WTC11 (cell line): ENCODE results near the gene PPM1D. TPM values are rescaled to one million over a fixed set of nuclear protein-coding genes. Genes with fewer than 3 reads are reported as not detected.

Experiments used
- ATAC-seq: fragments of 200-7000 bp; cut with Tn5 transposase; 2 replicates; pipeline ENCODE4 v1.10.0; 2021; ENCODE audit warnings: mild to moderate bottlenecking, moderate library complexity
- CTCF ChIA-PET: fragments of 300-600 bp; sonication (Branson Sonifier 250); formaldehyde crosslinking; loops from one replicate; lab custom pipeline; 2021; ENCODE audit warnings: antibody characterized with exemption; lab: Charles Lee
- POLR2A ChIA-PET: fragments of 350-600 bp; sonication (Branson Sonifier 250); formaldehyde crosslinking; loops from one replicate; lab custom pipeline; 2021; ENCODE audit warnings: antibody characterized with exemption; lab: Charles Lee
- DNase-seq: peaks from one replicate; pipeline ENCODE4 v3.0.0; 2021; ENCODE audit warnings: low spot score
- H3K27ac Mint-ChIP-seq: 2 replicates; pipeline ENCODE4 v1.8.0; 2021; ENCODE audit warnings: mixed read lengths
- H3K27me3 Mint-ChIP-seq: 2 replicates; pipeline ENCODE4 v1.8.0; 2021; ENCODE audit warnings: low read depth, mild to moderate bottlenecking, moderate library complexity, mixed read lengths
- H3K36me3 Mint-ChIP-seq: 2 replicates; pipeline ENCODE4 v1.8.0; 2021; ENCODE audit warnings: mixed read lengths
- H3K4me1 Mint-ChIP-seq: 2 replicates; pipeline ENCODE4 v1.8.0; 2022; ENCODE audit warnings: mixed read lengths
- H3K4me3 Mint-ChIP-seq: 2 replicates; pipeline ENCODE4 v1.8.0; 2021; ENCODE audit warnings: mild to moderate bottlenecking, moderate library complexity, mixed read lengths
- H3K9me3 Mint-ChIP-seq: 2 replicates; pipeline ENCODE4 v1.8.0; 2021; ENCODE audit warnings: mixed read lengths
- ETV6 ChIP-seq: sonication (generic); formaldehyde crosslinking; IDR thresholded peaks from 2 replicates; pipeline ENCODE4 v1.8.1; 2022; ENCODE audit warnings: mild to moderate bottlenecking, missing genetic modification reagents
- GABPB1 ChIP-seq: sonication (generic); formaldehyde crosslinking; IDR thresholded peaks from 2 replicates; pipeline ENCODE4 v1.8.1; 2023; ENCODE audit warnings: mild to moderate bottlenecking, missing genetic modification reagents
- IRF2 ChIP-seq: sonication (generic); formaldehyde crosslinking; IDR thresholded peaks from 2 replicates; pipeline ENCODE4 v1.8.0; 2022; ENCODE audit warnings: low read depth, missing genetic modification reagents, borderline replicate concordance
- MXD4 ChIP-seq: fragments of 250-450 bp; sonication (Bioruptor Pico); IDR thresholded peaks from 2 replicates; pipeline ENCODE4 v1.8.0; 2021; ENCODE audit warnings: mild to moderate bottlenecking, moderate library complexity, borderline replicate concordance
- NFATC4 ChIP-seq: fragments of 250-450 bp; sonication (Bioruptor Pico); IDR thresholded peaks from 2 replicates; pipeline ENCODE4 v1.9.0; 2021; ENCODE audit warnings: mild to moderate bottlenecking
- NR1H2 ChIP-seq: sonication (generic); formaldehyde crosslinking; IDR thresholded peaks from 2 replicates; pipeline ENCODE4 v1.9.0; 2021; ENCODE audit warnings: mild to moderate bottlenecking, moderate library complexity, missing genetic modification reagents
- NR3C1 ChIP-seq: sonication (generic); formaldehyde crosslinking; conservative IDR thresholded peaks from 2 replicates; pipeline ENCODE4 v1.8.1; 2023; ENCODE audit warnings: low read depth, mild to moderate bottlenecking, missing genetic modification reagents
- RELA ChIP-seq: sonication (generic); formaldehyde crosslinking; IDR thresholded peaks from 2 replicates; pipeline ENCODE4 v1.8.1; 2022; ENCODE audit warnings: missing genetic modification reagents, mild to moderate bottlenecking, borderline replicate concordance
- ZNF317 ChIP-seq: sonication (generic); formaldehyde crosslinking; IDR thresholded peaks from 2 replicates; pipeline ENCODE4 v1.8.1; 2023; ENCODE audit warnings: low read depth, mild to moderate bottlenecking, moderate library complexity, missing genetic modification reagents, borderline replicate concordance
- ZNF396 ChIP-seq: fragments of 250-450 bp; sonication (Bioruptor Pico); IDR thresholded peaks from 2 replicates; pipeline ENCODE4 v1.8.0; 2021; ENCODE audit warnings: mild to moderate bottlenecking, moderate library complexity, borderline replicate concordance
- ZNF671 ChIP-seq: fragments of 250-450 bp; sonication (Bioruptor Pico); IDR thresholded peaks from 2 replicates; pipeline ENCODE4 v1.8.0; 2021; ENCODE audit warnings: mild to moderate bottlenecking
- total RNA-seq: library from RNA; stranded (reverse); gene quantifications from 3 replicates; pipeline ENCODE4 v1.2.3, GENCODE V29; 2021
- TF ChIP-seq, protein P1 (sequence below): sonication (generic); formaldehyde crosslinking; IDR thresholded peaks from 2 replicates; pipeline ENCODE4 v1.8.1; 2023; ENCODE audit warnings: mild to moderate bottlenecking, missing genetic modification reagents
- TF ChIP-seq, protein P2 (sequence below): fragments of 250-450 bp; sonication (Bioruptor Pico); IDR thresholded peaks from 2 replicates; pipeline ENCODE4 v1.9.0; 2021; ENCODE audit warnings: moderate library complexity, mild to moderate bottlenecking, inconsistent platforms, borderline replicate concordance
- TF ChIP-seq, protein P3 (sequence below): fragments of 250-450 bp; sonication (Bioruptor Pico); conservative IDR thresholded peaks from 2 replicates; pipeline ENCODE4 v1.9.0; 2021; ENCODE audit warnings: mild to moderate bottlenecking
- TF ChIP-seq, protein P4 (sequence below): sonication (generic); formaldehyde crosslinking; IDR thresholded peaks from 2 replicates; pipeline ENCODE4 v1.8.1; 2022; ENCODE audit warnings: missing genetic modification reagents, borderline replicate concordance
- TF ChIP-seq, protein P5 (sequence below): sonication (generic); formaldehyde crosslinking; conservative IDR thresholded peaks from 2 replicates; pipeline ENCODE4 v1.8.1; 2023; ENCODE audit warnings: mild to moderate bottlenecking, low read depth, missing genetic modification reagents, moderate library complexity
- TF ChIP-seq, protein P6 (sequence below): fragments of 250-450 bp; sonication (Bioruptor Pico); IDR thresholded peaks from 2 replicates; pipeline ENCODE4 v1.9.0; 2021; ENCODE audit warnings: mild to moderate bottlenecking
- TF ChIP-seq, protein P7 (sequence below): sonication (generic); formaldehyde crosslinking; IDR thresholded peaks from 2 replicates; pipeline ENCODE4 v1.8.0; 2022; ENCODE audit warnings: mild to moderate bottlenecking, missing genetic modification reagents

PPM1D gene
- total RNA-seq, 1 experiment from 2014 or later, result 20.4 TPM

DNA sequence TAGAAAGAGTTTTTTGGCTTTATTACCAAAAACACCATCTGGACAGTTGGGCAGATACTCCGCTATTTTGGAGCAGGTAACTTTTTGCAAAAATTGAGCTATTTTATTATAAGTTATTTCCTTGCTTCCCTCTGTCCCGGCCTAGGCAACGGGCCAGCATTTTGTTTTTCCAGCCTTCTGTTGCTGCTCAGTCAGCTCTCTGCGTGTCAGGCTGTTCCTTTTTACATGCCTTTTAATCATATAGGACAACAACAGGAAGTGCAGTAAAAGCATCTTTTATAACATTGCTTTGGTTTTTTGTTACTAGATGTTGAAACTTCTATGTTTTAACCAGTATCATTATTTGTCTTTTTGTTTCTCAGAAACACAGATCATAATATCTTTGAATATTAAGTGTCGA lies 30.4 kb downstream of the PPM1D start (continued):
- TF ChIP-seq, protein P1, sequence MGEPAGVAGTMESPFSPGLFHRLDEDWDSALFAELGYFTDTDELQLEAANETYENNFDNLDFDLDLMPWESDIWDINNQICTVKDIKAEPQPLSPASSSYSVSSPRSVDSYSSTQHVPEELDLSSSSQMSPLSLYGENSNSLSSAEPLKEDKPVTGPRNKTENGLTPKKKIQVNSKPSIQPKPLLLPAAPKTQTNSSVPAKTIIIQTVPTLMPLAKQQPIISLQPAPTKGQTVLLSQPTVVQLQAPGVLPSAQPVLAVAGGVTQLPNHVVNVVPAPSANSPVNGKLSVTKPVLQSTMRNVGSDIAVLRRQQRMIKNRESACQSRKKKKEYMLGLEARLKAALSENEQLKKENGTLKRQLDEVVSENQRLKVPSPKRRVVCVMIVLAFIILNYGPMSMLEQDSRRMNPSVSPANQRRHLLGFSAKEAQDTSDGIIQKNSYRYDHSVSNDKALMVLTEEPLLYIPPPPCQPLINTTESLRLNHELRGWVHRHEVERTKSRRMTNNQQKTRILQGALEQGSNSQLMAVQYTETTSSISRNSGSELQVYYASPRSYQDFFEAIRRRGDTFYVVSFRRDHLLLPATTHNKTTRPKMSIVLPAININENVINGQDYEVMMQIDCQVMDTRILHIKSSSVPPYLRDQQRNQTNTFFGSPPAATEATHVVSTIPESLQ (CRISPR knock-in tag), result no peak
- TF ChIP-seq, protein P2, sequence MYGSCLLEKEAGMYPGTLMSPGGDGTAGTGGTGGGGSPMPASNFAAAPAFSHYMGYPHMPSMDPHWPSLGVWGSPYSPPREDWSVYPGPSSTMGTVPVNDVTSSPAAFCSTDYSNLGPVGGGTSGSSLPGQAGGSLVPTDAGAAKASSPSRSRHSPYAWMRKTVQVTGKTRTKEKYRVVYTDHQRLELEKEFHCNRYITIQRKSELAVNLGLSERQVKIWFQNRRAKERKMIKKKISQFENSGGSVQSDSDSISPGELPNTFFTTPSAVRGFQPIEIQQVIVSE (CRISPR knock-in tag), result no peak
- TF ChIP-seq, protein P3, sequence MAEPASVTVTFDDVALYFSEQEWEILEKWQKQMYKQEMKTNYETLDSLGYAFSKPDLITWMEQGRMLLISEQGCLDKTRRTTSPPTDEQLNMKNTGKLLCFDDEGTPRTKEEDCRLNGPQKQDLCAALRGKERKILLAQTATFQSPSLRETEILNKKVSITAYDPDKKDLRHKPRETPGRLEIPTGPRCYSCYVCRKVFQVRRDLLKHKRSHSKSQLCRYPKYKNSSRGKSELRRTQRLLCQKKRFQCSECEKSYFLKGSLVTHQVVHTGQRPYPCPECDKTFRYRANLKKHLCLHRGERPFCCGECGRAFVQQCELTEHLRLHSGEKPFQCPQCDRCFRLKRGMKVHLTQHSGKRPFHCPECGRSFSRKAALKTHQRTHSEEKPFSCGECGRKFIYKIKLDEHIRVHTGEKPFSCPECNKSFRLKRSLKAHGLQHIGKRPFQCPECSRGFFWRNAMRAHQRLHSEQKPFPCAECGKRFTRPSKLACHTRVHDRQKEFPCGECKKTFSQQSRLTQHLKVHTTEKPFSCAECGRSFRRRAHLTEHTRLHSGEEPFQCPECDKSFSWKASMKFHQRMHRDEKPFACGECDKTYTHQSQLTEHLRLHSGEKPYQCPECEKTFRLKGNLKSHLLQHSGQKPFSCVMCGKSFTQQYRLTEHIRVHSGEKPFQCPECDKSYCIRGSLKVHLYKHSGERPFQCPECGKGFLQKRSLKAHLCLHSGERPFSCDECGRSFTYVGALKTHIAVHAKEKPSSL (CRISPR knock-in tag), result no peak
- no peak for TF ChIP-seq ZNF317
- TF ChIP-seq, protein P4, sequence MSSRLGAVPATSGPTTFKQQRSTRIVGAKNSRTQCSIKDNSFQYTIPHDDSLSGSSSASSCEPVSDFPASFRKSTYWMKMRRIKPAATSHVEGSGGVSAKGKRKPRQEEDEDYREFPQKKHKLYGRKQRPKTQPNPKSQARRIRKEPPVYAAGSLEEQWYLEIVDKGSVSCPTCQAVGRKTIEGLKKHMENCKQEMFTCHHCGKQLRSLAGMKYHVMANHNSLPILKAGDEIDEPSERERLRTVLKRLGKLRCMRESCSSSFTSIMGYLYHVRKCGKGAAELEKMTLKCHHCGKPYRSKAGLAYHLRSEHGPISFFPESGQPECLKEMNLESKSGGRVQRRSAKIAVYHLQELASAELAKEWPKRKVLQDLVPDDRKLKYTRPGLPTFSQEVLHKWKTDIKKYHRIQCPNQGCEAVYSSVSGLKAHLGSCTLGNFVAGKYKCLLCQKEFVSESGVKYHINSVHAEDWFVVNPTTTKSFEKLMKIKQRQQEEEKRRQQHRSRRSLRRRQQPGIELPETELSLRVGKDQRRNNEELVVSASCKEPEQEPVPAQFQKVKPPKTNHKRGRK (CRISPR knock-in tag), result no peak
- TF ChIP-seq, protein P5, sequence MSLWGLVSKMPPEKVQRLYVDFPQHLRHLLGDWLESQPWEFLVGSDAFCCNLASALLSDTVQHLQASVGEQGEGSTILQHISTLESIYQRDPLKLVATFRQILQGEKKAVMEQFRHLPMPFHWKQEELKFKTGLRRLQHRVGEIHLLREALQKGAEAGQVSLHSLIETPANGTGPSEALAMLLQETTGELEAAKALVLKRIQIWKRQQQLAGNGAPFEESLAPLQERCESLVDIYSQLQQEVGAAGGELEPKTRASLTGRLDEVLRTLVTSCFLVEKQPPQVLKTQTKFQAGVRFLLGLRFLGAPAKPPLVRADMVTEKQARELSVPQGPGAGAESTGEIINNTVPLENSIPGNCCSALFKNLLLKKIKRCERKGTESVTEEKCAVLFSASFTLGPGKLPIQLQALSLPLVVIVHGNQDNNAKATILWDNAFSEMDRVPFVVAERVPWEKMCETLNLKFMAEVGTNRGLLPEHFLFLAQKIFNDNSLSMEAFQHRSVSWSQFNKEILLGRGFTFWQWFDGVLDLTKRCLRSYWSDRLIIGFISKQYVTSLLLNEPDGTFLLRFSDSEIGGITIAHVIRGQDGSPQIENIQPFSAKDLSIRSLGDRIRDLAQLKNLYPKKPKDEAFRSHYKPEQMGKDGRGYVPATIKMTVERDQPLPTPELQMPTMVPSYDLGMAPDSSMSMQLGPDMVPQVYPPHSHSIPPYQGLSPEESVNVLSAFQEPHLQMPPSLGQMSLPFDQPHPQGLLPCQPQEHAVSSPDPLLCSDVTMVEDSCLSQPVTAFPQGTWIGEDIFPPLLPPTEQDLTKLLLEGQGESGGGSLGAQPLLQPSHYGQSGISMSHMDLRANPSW (CRISPR knock-in tag), result no peak
- TF ChIP-seq, all 79 proteins: peak for 0

DNA sequence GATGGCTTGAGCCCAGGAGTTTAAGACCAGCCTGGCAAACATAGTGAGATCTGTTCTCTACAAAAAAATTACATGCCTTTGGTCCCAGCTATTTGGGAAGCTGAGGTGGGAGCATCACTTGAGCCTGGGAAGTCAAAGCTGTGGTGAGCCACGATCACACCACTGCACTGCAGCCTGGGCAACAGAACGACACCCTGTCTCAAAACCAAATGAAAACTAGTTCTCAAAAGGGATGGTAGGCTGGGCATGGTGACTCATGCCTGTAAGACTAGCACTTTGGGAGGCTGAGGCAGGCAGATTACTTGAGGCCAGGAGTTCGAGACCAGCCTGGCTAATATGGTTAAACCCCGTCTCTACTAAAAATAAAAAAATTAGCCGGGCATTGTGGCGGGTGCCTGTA lies 31.1 kb downstream of the PPM1D start:
- H3K9me3 Mint-ChIP-seq, result no peaks in the 10 kb centered on the region
- ChIA-PET POLR2A (no interaction called here), CTCF (interaction anchor here (0.7 to 1.3 kb wide), 2 partner anchors 9 to 61 kb away, joined by 3 to 5 read pairs; no protein-coding TSS in a partner anchor)
- ATAC-seq (no peak), DNase-seq (no peak)
- H3K27ac Mint-ChIP-seq, result no peak overlapping the region
- H3K4me1 Mint-ChIP-seq, result no peaks in the 10 kb centered on the region
- H3K27me3 Mint-ChIP-seq, result no peaks in the 10 kb centered on the region
- H3K36me3 Mint-ChIP-seq, result peaks cover 9% of the 10 kb centered on the region
- TF ChIP-seq ZNF671 (CRISPR knock-in tag) (no peak), RELA (no peak)
- TF ChIP-seq, protein P6, sequence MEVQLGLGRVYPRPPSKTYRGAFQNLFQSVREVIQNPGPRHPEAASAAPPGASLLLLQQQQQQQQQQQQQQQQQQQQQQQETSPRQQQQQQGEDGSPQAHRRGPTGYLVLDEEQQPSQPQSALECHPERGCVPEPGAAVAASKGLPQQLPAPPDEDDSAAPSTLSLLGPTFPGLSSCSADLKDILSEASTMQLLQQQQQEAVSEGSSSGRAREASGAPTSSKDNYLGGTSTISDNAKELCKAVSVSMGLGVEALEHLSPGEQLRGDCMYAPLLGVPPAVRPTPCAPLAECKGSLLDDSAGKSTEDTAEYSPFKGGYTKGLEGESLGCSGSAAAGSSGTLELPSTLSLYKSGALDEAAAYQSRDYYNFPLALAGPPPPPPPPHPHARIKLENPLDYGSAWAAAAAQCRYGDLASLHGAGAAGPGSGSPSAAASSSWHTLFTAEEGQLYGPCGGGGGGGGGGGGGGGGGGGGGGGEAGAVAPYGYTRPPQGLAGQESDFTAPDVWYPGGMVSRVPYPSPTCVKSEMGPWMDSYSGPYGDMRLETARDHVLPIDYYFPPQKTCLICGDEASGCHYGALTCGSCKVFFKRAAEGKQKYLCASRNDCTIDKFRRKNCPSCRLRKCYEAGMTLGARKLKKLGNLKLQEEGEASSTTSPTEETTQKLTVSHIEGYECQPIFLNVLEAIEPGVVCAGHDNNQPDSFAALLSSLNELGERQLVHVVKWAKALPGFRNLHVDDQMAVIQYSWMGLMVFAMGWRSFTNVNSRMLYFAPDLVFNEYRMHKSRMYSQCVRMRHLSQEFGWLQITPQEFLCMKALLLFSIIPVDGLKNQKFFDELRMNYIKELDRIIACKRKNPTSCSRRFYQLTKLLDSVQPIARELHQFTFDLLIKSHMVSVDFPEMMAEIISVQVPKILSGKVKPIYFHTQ (CRISPR knock-in tag), result no peak
- H3K4me3 Mint-ChIP-seq, result no peak overlapping the region

DNA sequence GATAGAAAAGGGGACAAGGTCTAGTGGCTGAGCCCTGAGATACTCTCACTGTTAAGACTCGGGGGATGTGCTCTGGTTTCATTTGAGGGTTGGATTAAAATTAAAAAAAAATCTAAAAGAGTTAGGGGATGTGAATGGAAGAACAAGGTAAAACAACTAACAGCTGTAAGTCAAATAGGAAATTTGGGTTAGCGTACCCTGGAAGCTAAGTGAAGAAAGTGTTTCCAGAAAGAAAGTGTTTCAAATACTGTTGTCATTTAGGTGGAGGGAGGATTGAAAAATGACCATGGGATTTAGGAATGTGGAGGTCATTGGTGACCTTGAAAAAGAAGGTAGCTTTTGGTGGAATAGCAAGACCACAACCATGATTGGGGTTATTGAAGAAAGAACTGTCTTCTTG lies 37.7 kb downstream of the PPM1D start:
- ChIA-PET CTCF (interaction anchor here (0.5 to 1.3 kb wide), 9 partner anchors 21 to 474 kb away, joined by 3 to 6 read pairs (median 3); partner anchors contain the start of gene BCAS3), POLR2A (no interaction called here)
- Mint-ChIP-seq H3K9me3 (no peaks in the 10 kb centered on the region), H3K36me3 (peaks cover 17% of the 10 kb centered on the region), H3K27ac (no peak overlapping the region), H3K4me1 (peaks cover 5% of the 10 kb centered on the region), H3K4me3 (no peak overlapping the region), H3K27me3 (no peaks in the 10 kb centered on the region)
- DNase-seq (no peak), ATAC-seq (no peak)
- no peak for TF ChIP-seq GABPB1 (CRISPR knock-in tag)
- no peak for TF ChIP-seq NFATC4 (CRISPR knock-in tag)
- no peak for TF ChIP-seq ETV6
- TF ChIP-seq NR3C1, result no peak
- no peak for TF ChIP-seq MXD4 (CRISPR knock-in tag)
- no peak for TF ChIP-seq ZNF396
- TF ChIP-seq, protein P7, sequence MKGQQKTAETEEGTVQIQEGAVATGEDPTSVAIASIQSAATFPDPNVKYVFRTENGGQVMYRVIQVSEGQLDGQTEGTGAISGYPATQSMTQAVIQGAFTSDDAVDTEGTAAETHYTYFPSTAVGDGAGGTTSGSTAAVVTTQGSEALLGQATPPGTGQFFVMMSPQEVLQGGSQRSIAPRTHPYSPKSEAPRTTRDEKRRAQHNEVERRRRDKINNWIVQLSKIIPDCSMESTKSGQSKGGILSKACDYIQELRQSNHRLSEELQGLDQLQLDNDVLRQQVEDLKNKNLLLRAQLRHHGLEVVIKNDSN (CRISPR knock-in tag), result no peak
- no peak for TF ChIP-seq IRF2 (CRISPR knock-in tag)
- no peak for TF ChIP-seq RELA
- TF ChIP-seq NR1H2 (CRISPR knock-in tag), result no peak
